Endothelial cell of umbilical vein (primary cell): ENCODE measurements around the gene FBXL19.

Experiments
- MYC ChIP-seq: IDR thresholded peaks from one replicate; pipeline ENCODE4 v1.6.1; 2011; ENCODE audit warnings: mild to moderate bottlenecking, low read depth, low read length
- POLR2A ChIP-seq: IDR thresholded peaks from 2 replicates; pipeline ENCODE4 v1.6.1; 2012; ENCODE audit warnings: low read depth, mild to moderate bottlenecking, control low read depth, low read length

DNA sequence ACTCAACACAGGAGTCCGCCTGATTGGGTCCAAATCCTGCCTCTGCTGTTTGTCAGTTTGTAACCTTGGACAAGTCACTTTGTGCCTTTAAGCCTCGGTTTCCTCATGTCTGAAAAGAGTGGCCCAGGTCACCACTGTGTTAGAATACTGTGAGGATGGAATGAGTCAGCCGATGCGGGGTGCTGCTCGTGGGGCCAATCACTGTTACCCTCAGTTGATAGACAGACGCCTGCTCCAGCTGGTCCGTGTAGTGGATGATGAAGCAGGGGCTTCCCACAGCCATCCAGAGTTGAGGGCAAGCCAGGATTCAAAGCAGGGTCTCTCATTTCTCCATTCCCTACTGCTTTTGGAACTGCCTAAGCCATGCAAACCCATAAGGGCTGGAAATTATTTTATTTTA is 5.8 kb downstream of the FBXL19 start:
- TF ChIP-seq MYC (no peak), POLR2A (no peak)
